MM.1S (cell line): ENCODE measurements around the gene MST1.

Experiments used
- DNase-seq: peaks from one replicate; pipeline ENCODE4 v3.0.0-alpha.2; 2015
- H2AFZ ChIP-seq: fragments of 300-600 bp; sonication (generic); 2 replicates; pipeline ENCODE4 v1.6.0; 2016; ENCODE audit warnings: antibody characterized with exemption, low read length
- H3F3A ChIP-seq: fragments of 300-600 bp; sonication (generic); 2 replicates; pipeline ENCODE4 v1.6.1; 2016; ENCODE audit warnings: mild to moderate bottlenecking, antibody characterized with exemption, low read length, moderate library complexity, mixed read lengths; ENCODE audit not compliant: insufficient read depth
- H3K27ac ChIP-seq: fragments of 300-600 bp; sonication (generic); 2 replicates; pipeline ENCODE4 v1.5.1; 2016; ENCODE audit warnings: mild to moderate bottlenecking, low read length
- H3K27me3 ChIP-seq: fragments of 300-600 bp; sonication (generic); replicated peaks from 2 replicates; pipeline ENCODE4 v1.6.0; 2016; ENCODE audit warnings: low read length; ENCODE audit not compliant: insufficient read depth
- H3K36me3 ChIP-seq: fragments of 300-600 bp; sonication (generic); replicated peaks from 2 replicates; pipeline ENCODE4 v1.6.1; 2016; ENCODE audit warnings: mild to moderate bottlenecking, low read length, mixed read lengths; ENCODE audit not compliant: insufficient read depth
- H3K4me1 ChIP-seq: fragments of 300-600 bp; sonication (generic); 2 replicates; pipeline ENCODE4 v1.6.1; 2016; ENCODE audit warnings: low read length, mixed read lengths
- H3K4me2 ChIP-seq: fragments of 300-600 bp; sonication (generic); 2 replicates; pipeline ENCODE4 v1.6.0; 2016; ENCODE audit warnings: low read depth, low read length
- H3K4me3 ChIP-seq: fragments of 300-600 bp; sonication (generic); 2 replicates; pipeline ENCODE4 v1.5.1; 2016; ENCODE audit warnings: low read length, mixed read lengths
- H3K79me2 ChIP-seq: fragments of 300-600 bp; sonication (generic); 2 replicates; pipeline ENCODE4 v1.6.1; 2016; ENCODE audit warnings: mixed run types, low read length, mixed read lengths
- H3K9ac ChIP-seq: fragments of 300-600 bp; sonication (generic); 2 replicates; pipeline ENCODE4 v1.6.1; 2016; ENCODE audit warnings: low read length, mixed read lengths
- H3K9me2 ChIP-seq: fragments of 300-600 bp; sonication (generic); replicated peaks from 2 replicates; pipeline ENCODE4 v1.6.1; 2016; ENCODE audit warnings: mild to moderate bottlenecking, low read length, mixed read lengths; ENCODE audit not compliant: insufficient read depth
- H3K9me3 ChIP-seq: fragments of 300-600 bp; sonication (generic); replicated peaks from 2 replicates; pipeline ENCODE4 v1.6.1; 2016; ENCODE audit warnings: mild to moderate bottlenecking, low read length, mixed read lengths; ENCODE audit not compliant: insufficient read depth
- H4K20me1 ChIP-seq: fragments of 300-600 bp; sonication (generic); 2 replicates; pipeline ENCODE4 v1.6.1; 2016; ENCODE audit warnings: mild to moderate bottlenecking, low read length, moderate library complexity, mixed read lengths; ENCODE audit not compliant: insufficient read depth
- EZH2 ChIP-seq: fragments of 300-600 bp; sonication (generic); optimal IDR thresholded peaks from 2 replicates; pipeline ENCODE3; 2017; ENCODE audit warnings: low read depth, mild to moderate bottlenecking, antibody characterized with exemption, low read length, mixed read lengths
- EZH2phosphoT487 ChIP-seq: fragments of 300-600 bp; sonication (generic); IDR thresholded peaks from 2 replicates; pipeline ENCODE4 v1.6.1; 2018; ENCODE audit warnings: antibody characterized with exemption, low read length
- TF ChIP-seq, protein P1 (sequence below): fragments of 300-600 bp; sonication (generic); IDR thresholded peaks from 2 replicates; pipeline ENCODE4 v1.5.1; 2016; ENCODE audit warnings: antibody characterized with exemption, low read length, mixed read lengths

The MST1 gene

DNA sequence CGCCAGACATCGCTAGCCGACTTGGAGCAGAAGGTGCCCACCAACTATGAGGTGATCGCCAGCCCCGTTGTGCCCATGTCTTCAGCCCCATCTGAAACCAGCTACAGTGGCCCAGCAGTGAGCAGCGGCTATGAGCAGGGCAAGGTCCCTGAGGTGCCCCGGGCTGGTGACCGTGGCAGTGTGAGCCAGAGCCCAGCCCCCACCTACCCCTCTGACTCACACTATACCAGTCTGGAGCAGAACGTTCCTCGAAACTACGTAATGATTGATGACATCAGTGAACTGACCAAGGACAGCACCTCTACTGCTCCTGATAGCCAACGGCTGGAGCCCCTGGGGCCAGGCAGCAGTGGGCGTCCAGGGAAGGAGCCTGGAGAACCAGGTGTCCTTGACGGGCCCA lies 28.0 kb downstream of the MST1 start:
- Histone ChIP-seq H3K79me2 (no peaks in the 10 kb centered on the region), H3K9ac (no peak overlapping the region), H2AFZ (no peak overlapping the region), H3K27ac (no peak overlapping the region), H3K27me3 (peaks cover 33% of the 10 kb centered on the region), H3K4me1 (no peaks in the 10 kb centered on the region), H3F3A (no peaks in the 10 kb centered on the region), H3K9me2 (no peaks in the 10 kb centered on the region), H4K20me1 (no peaks in the 10 kb centered on the region), H3K4me2 (no peak overlapping the region), H3K36me3 (no peaks in the 10 kb centered on the region), H3K4me3 (no peak overlapping the region), H3K9me3 (no peaks in the 10 kb centered on the region)
- TF ChIP-seq, protein P1, sequence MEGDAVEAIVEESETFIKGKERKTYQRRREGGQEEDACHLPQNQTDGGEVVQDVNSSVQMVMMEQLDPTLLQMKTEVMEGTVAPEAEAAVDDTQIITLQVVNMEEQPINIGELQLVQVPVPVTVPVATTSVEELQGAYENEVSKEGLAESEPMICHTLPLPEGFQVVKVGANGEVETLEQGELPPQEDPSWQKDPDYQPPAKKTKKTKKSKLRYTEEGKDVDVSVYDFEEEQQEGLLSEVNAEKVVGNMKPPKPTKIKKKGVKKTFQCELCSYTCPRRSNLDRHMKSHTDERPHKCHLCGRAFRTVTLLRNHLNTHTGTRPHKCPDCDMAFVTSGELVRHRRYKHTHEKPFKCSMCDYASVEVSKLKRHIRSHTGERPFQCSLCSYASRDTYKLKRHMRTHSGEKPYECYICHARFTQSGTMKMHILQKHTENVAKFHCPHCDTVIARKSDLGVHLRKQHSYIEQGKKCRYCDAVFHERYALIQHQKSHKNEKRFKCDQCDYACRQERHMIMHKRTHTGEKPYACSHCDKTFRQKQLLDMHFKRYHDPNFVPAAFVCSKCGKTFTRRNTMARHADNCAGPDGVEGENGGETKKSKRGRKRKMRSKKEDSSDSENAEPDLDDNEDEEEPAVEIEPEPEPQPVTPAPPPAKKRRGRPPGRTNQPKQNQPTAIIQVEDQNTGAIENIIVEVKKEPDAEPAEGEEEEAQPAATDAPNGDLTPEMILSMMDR: no peak
- no peak for TF ChIP-seq EZH2
- DNase-seq: no peak

DNA sequence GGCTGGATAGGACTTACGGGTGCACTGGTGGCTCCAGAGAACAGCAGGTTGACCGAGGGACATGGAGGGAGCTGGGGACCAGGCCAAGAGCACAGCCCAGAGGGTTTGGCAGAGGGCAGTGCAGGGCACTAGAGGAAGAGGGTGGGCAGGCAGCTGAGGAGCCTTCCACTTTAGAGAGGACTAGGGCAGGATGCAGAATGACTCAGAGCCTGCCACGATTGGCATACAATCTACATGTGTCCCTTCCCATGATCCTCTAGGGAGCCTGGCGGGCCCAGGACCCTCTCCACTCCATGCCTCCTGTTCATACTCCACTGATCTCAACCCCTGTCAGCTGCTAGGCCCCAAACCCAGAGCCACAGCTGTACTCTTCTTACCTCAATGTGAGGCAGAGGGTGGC lies 29.5 kb downstream of the MST1 start:
- TF ChIP-seq EZH2phosphoT487 (no peak), EZH2 (no peak)
- TF ChIP-seq, protein P1: no peak
- Histone ChIP-seq H3K4me3 (no peak overlapping the region), H3F3A (no peaks in the 10 kb centered on the region), H3K27ac (no peak overlapping the region), H3K36me3 (no peaks in the 10 kb centered on the region), H4K20me1 (no peaks in the 10 kb centered on the region), H3K4me2 (no peak overlapping the region), H2AFZ (no peak overlapping the region), H3K27me3 (peaks cover 33% of the 10 kb centered on the region), H3K79me2 (no peaks in the 10 kb centered on the region), H3K9me3 (no peaks in the 10 kb centered on the region), H3K9me2 (no peaks in the 10 kb centered on the region), H3K9ac (no peak overlapping the region), H3K4me1 (peaks cover 8% of the 10 kb centered on the region; the same call in 1 of the 2 replicates)
- no peak for DNase-seq

DNA sequence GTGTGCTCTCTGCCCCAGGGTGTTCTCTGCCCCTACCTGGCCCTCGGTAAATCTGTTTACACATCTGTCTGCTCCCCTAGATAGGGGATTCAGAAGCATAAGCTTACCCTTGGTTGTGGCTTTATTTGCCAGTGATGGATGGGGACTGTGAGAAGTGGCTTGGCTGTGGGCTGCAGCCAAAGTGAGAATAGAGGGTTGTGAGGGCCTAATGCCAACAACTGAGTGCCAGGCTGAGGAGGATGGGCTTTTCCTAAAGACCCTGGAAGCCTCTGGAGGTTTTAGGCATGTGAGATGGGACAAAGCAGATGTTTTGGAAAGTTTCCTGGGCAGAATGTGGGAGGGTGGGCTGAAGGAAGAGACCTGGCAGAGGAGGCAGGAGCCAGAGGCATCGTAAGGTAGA lies 30.6 kb downstream of the MST1 start:
- Histone ChIP-seq H4K20me1 (no peaks in the 10 kb centered on the region), H3F3A (no peaks in the 10 kb centered on the region), H3K4me3 (no peak overlapping the region), H3K9me3 (no peaks in the 10 kb centered on the region), H3K9me2 (no peaks in the 10 kb centered on the region), H3K4me1 (peaks cover 13% of the 10 kb centered on the region), H3K27me3 (peaks cover 25% of the 10 kb centered on the region), H2AFZ (no peak overlapping the region), H3K27ac (no peak overlapping the region), H3K79me2 (no peaks in the 10 kb centered on the region), H3K4me2 (no peak overlapping the region), H3K36me3 (no peaks in the 10 kb centered on the region), H3K9ac (no peak overlapping the region)
- no peak for DNase-seq
- TF ChIP-seq, protein P1: no peak
- TF ChIP-seq EZH2 (no peak), EZH2phosphoT487 (no peak)
